Measurements from ENCODE around the gene CACNG4. TPM values are rescaled to one million over a fixed set of nuclear protein-coding genes. Genes with fewer than 3 reads are reported as not detected.

The CACNG4 gene
- total and polyA plus RNA-seq, 9 of the 15 experiments (the other 6 are each of a cell fraction or from before 2014, with no cell fraction given): 0.07 TPM; not detected in 8

- TF ChIP-seq NFXL1 (CRISPR knock-in tag; IDR thresholded peaks at IDR 0.05) (no peak), FOXJ3 (CRISPR knock-in tag; IDR thresholded peaks at IDR 0.05) (no peak), PTRF (tag; IDR thresholded peaks at IDR 0.05) (no peak), VEZF1 (CRISPR knock-in tag; IDR thresholded peaks at IDR 0.05) (no peak), POLR2B (IDR thresholded peaks at IDR 0.05; ENCODE audit: low read depth, partially characterized antibody) (no peak), RHOXF2B (CRISPR knock-in tag; conservative IDR thresholded peaks at IDR 0.05) (no peak), MCM5 (IDR thresholded peaks at IDR 0.05; ENCODE audit: low read depth) (no peak)
Observed at GRCh38 chr17:67013891-67014290, 49.4 kb downstream of the CACNG4 start (continued).

GRCh38 chr17:67015001-67015400, 50.5 kb downstream of the CACNG4 start:
- ATAC-seq: no peak
- POLR2A ChIA-PET: interaction anchor here (0.6 kb wide), 1 partner anchor 17 kb away, joined by 3 read pairs; no protein-coding TSS in a partner anchor
- no peak for FAIRE-seq
- TF ChIP-seq ZFP36 (IDR thresholded peaks at IDR 0.05; ENCODE audit: low read depth, low read length, partially characterized antibody): no peak
- TF ChIP-seq TCF3 (CRISPR knock-in tag; IDR thresholded peaks at IDR 0.05): no peak
- no peak for TF ChIP-seq MBD1 (CRISPR knock-in tag; IDR thresholded peaks at IDR 0.05)
- no peak for TF ChIP-seq HLTF (IDR thresholded peaks at IDR 0.05)
- TF ChIP-seq ZNF449 (CRISPR knock-in tag; IDR thresholded peaks at IDR 0.05): no peak
- no peak for TF ChIP-seq TEAD4 (IDR thresholded peaks at IDR 0.05; ENCODE audit: low read length)
- no peak for TF ChIP-seq TEAD4 (CRISPR knock-in tag; IDR thresholded peaks at IDR 0.05; ENCODE audit: borderline replicate concordance)
- TF ChIP-seq FOSL1 (tag; conservative IDR thresholded peaks at IDR 0.05): no peak
- no peak for TF ChIP-seq NCOA1 (IDR thresholded peaks at IDR 0.05; ENCODE audit: low read depth)
- TF ChIP-seq STAG1 (CRISPR knock-in tag; IDR thresholded peaks at IDR 0.05; ENCODE audit: borderline replicate concordance): no peak
- TF ChIP-seq RUNX1 (IDR thresholded peaks at IDR 0.05; ENCODE audit: low read depth): no peak
- no peak for TF ChIP-seq NELFE (IDR thresholded peaks at IDR 0.05; ENCODE audit: insufficient read depth, insufficient read length)
- TF ChIP-seq CBX5 (IDR thresholded peaks at IDR 0.05; ENCODE audit: borderline replicate concordance, low read depth): no peak

More at GRCh38 chr17:67015001-67015400, 50.5 kb downstream of the CACNG4 start:
- intact Hi-C loops (cut with micrococcal nuclease) (loop anchor here (5.0 kb wide), 1 partner anchor 142 kb away; no protein-coding TSS in a partner anchor), in situ Hi-C loops (cut with MboI) (no loop called here)
- CTCF ChIA-PET (ENCODE audit: low intra/inter-chr PET ratio): no interaction called here
- BruUV-seq (replicated peaks): no TSS peak
- no peaks in the 10 kb centered on the region for H3K9me1 ChIP-seq (ENCODE audit: control insufficient read depth, insufficient read depth, low read length)
- no peak overlapping the region for H3K4me3 ChIP-seq
- no peaks in the 10 kb centered on the region for H3K9me3 ChIP-seq (replicated peaks; ENCODE audit: control insufficient read depth, insufficient read depth, low read depth, low read length)
- H3K36me3 ChIP-seq (ENCODE audit: control insufficient read depth, insufficient read depth, low read length): no peaks in the 10 kb centered on the region
- no peak for DNase-seq (ENCODE audit: extremely low read depth in 1 of 4, low spot score in 3 of 4)
- no peak overlapping the region for H2AFZ ChIP-seq (ENCODE audit: low read depth, low read length)
- 2% methylated on average over 10 of the region's 11 CpGs for WGBS (ENCODE audit: insufficient coverage, low coverage, missing lambda C conversion rate)
- H3K4me2 ChIP-seq (ENCODE audit: insufficient read depth, low read length): no peak overlapping the region
- peaks cover 46 to 93% of the 10 kb centered on the region in 2 experiments for H3K27me3 ChIP-seq (ENCODE audit: control insufficient read depth in 2 of 2, insufficient read depth in 2 of 2, low read length in 2 of 2)
- H3K4me1 ChIP-seq (replicated peaks in 1 of 2; ENCODE audit: control insufficient read depth in 2 of 2, insufficient read depth in 2 of 2, low read length in 2 of 2): no peaks in the 10 kb centered on the region; a peak in 1 of 5 replicates
- H3K79me2 ChIP-seq (ENCODE audit: control insufficient read depth, insufficient read depth, low read length): no peaks in the 10 kb centered on the region
- 0 out of 2 replicates have a peak, but pooled peaks cover 3% of the 10 kb centered on the region for H4K20me1 ChIP-seq (replicated peaks; ENCODE audit: control insufficient read depth, insufficient read depth, low read length)
- no peak overlapping the region for H3K27ac ChIP-seq (ENCODE audit: extremely low read depth, low read depth, low read length)
- no peak overlapping the region for H3K9ac ChIP-seq (ENCODE audit: insufficient read depth in 1 of 2, low read depth in 2 of 2, low read length in 2 of 2)

All from K562 (cell line).